ENCODE data around the gene STAMBP. TPM values are rescaled to one million over a fixed set of nuclear protein-coding genes. Genes with fewer than 3 reads are reported as not detected.

The STAMBP gene
- total and polyA plus RNA-seq, 7 donors, result 40.7 to 101 (median 62.1) TPM

GRCh38 chr2:73904952-73905351 lies 76.2 kb downstream of the STAMBP start:
- no peak for DNase-seq
- Histone ChIP-seq H3K36me3 (ENCODE audit: insufficient read depth in 1 of 2, low read depth in 1 of 2) (no peaks in the 10 kb centered on the region), H3K4me3 (no peak overlapping the region), H3K4me1 (no peaks in the 10 kb centered on the region), H3K9me3 (no peaks in the 10 kb centered on the region), H3K27me3 (ENCODE audit: insufficient read depth in 3 of 3, low read length in 2 of 3) (no peaks in the 10 kb centered on the region), H3K27ac (no peak overlapping the region)
- TF ChIP-seq, protein P1, sequence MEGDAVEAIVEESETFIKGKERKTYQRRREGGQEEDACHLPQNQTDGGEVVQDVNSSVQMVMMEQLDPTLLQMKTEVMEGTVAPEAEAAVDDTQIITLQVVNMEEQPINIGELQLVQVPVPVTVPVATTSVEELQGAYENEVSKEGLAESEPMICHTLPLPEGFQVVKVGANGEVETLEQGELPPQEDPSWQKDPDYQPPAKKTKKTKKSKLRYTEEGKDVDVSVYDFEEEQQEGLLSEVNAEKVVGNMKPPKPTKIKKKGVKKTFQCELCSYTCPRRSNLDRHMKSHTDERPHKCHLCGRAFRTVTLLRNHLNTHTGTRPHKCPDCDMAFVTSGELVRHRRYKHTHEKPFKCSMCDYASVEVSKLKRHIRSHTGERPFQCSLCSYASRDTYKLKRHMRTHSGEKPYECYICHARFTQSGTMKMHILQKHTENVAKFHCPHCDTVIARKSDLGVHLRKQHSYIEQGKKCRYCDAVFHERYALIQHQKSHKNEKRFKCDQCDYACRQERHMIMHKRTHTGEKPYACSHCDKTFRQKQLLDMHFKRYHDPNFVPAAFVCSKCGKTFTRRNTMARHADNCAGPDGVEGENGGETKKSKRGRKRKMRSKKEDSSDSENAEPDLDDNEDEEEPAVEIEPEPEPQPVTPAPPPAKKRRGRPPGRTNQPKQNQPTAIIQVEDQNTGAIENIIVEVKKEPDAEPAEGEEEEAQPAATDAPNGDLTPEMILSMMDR (IDR thresholded peaks at IDR 0.05), result no peak
- no peak for ATAC-seq
- intact Hi-C loops (cut with DNase I), result no loop called here
- 88 to 96% (median 89%) methylated on average over 1 of the region's 1 CpG for WGBS, 3 donors

- TF ChIP-seq, protein P1 (IDR thresholded peaks at IDR 0.05), result no peak
- Histone ChIP-seq H3K4me1 (no peaks in the 10 kb centered on the region), H3K9me3 (no peaks in the 10 kb centered on the region), H3K27me3 (ENCODE audit: insufficient read depth in 3 of 3, low read length in 2 of 3) (no peaks in the 10 kb centered on the region), H3K27ac (no peak overlapping the region), H3K36me3 (ENCODE audit: insufficient read depth in 1 of 2, low read depth in 1 of 2) (no peaks in the 10 kb centered on the region), H3K4me3 (no peak overlapping the region)
- WGBS, 3 donors, result 76 to 82% (median 78%) methylated on average over 5 of the region's 5 CpGs
- DNase-seq (no peak), ATAC-seq (no peak)
- intact Hi-C loops (cut with DNase I), result no loop called here
Observed at GRCh38 chr2:73906847-73907505, 78.2 kb downstream of the STAMBP start.

- TF ChIP-seq, protein P1 (IDR thresholded peaks at IDR 0.05), result peak; percentile 19
- Histone ChIP-seq H3K36me3 (ENCODE audit: insufficient read depth in 1 of 2, low read depth in 1 of 2) (no peaks in the 10 kb centered on the region), H3K27ac (no peak overlapping the region), H3K4me3 (no peak overlapping the region), H3K9me3 (no peaks in the 10 kb centered on the region), H3K4me1 (no peaks in the 10 kb centered on the region), H3K27me3 (ENCODE audit: insufficient read depth in 3 of 3, low read length in 2 of 3) (no peaks in the 10 kb centered on the region)
- DNase-seq (no peak), ATAC-seq (peak in 2 of 4 donors; percentile 51)
- WGBS, 3 donors, result 36 to 42% (median 38%) methylated on average over 5 of the region's 5 CpGs
- intact Hi-C loops (cut with DNase I), result no loop called here
Observed at GRCh38 chr2:73907840-73908452, 79.2 kb downstream of the STAMBP start.

GRCh38 chr2:73908689-73909652 lies 80.2 kb downstream of the STAMBP start:
- TF ChIP-seq, protein P1 (IDR thresholded peaks at IDR 0.05), result no peak
- intact Hi-C loops (cut with DNase I), result no loop called here
- Histone ChIP-seq H3K4me1 (no peaks in the 10 kb centered on the region), H3K9me3 (no peaks in the 10 kb centered on the region), H3K36me3 (ENCODE audit: insufficient read depth in 1 of 2, low read depth in 1 of 2) (no peaks in the 10 kb centered on the region), H3K27me3 (ENCODE audit: insufficient read depth in 3 of 3, low read length in 2 of 3) (no peaks in the 10 kb centered on the region), H3K27ac (no peak overlapping the region), H3K4me3 (no peak overlapping the region)
- 81 to 87% (median 81%) methylated on average over 10 of the region's 10 CpGs for WGBS, 3 donors
- ATAC-seq, result no peak
- no peak for DNase-seq

Data from psoas muscle (tissue), 8 donors.